Endothelial cell (in vitro differentiated cells): ENCODE data around the gene SFMBT2. TPM values are rescaled to one million over a fixed set of nuclear protein-coding genes. Genes with fewer than 3 reads are reported as not detected.
"Not testable (repeated sequence)": the region's sequence is repeated elsewhere in the genome, so short reads cannot be mapped to it uniquely, and the experiment has no call there.

Source experiments
- DNase-seq: peaks from one replicate; pipeline ENCODE4 v3.0.0; 2021; ENCODE audit warnings: low spot score
- H3K27ac Mint-ChIP-seq: one replicate; pipeline ENCODE4 v1.8.0; 2021; ENCODE audit warnings: mixed read lengths, inconsistent platforms; ENCODE audit not compliant: unreplicated experiment
- H3K27me3 Mint-ChIP-seq: one replicate; pipeline ENCODE4 v1.8.0; 2021; ENCODE audit warnings: mild to moderate bottlenecking, moderate library complexity, mixed read lengths, inconsistent platforms; ENCODE audit not compliant: unreplicated experiment
- H3K36me3 Mint-ChIP-seq: one replicate; pipeline ENCODE4 v1.8.0; 2021; ENCODE audit warnings: mild to moderate bottlenecking, low read depth, mixed read lengths, inconsistent platforms; ENCODE audit not compliant: unreplicated experiment
- H3K4me1 Mint-ChIP-seq: one replicate; pipeline ENCODE4 v1.8.0; 2021; ENCODE audit warnings: mild to moderate bottlenecking, mixed read lengths, inconsistent platforms; ENCODE audit not compliant: unreplicated experiment
- H3K4me3 Mint-ChIP-seq: one replicate; pipeline ENCODE4 v1.8.0; 2021; ENCODE audit warnings: mild to moderate bottlenecking, mixed read lengths, inconsistent platforms; ENCODE audit not compliant: unreplicated experiment
- H3K9me3 Mint-ChIP-seq: one replicate; pipeline ENCODE4 v1.8.0; 2021; ENCODE audit warnings: mixed read lengths, inconsistent platforms; ENCODE audit not compliant: unreplicated experiment
- total RNA-seq: library from RNA; stranded (reverse); fragmentation: NEBNext Ultra II Directional; extraction: Animal tissue kit (Norgen Biotek cat#: 25700); gene quantifications from one replicate; pipeline ENCODE4 v1.2.1, GENCODE V29; 2021; ENCODE audit not compliant: unreplicated experiment
- TF ChIP-seq, protein P1 (sequence below): fragments of 200-600 bp; sonication (generic); IDR thresholded peaks from one replicate; pipeline ENCODE4 v1.5.0; 2021; ENCODE audit warnings: antibody characterized with exemption; ENCODE audit not compliant: unreplicated experiment

The SFMBT2 gene
- total RNA-seq, 1 donor from 2014 or later: 16.0 TPM

DNA sequence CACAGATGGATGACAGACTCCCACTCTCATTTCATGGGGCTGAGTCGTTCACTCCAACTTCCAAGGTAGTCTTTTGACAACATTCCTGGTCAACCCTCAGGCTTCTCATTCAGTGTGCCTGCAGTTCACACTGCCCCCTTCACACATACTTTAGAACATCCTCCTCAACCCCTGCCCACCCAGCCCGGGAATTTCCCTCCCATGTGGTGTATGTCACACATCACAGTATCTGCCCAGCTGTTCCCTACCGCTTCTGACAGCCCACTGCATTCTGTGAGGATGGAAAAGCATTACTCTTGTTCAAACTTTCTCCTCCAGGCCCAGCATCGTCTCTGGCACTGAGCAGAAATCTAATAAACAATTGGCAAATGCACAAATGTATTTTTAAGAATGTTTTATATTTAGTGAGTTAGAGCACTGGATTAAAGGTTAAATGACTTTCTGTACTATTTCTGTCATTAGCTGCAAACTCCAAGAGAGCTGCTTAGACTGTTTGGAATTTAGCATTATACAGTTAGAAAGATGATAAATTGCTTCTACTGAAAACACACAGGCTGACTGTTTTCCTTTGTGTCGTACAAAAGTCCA is 110.4 kb downstream of the SFMBT2 start:
- peaks cover 12% of the 10 kb centered on the region for H3K4me1 Mint-ChIP-seq
- H3K9me3 Mint-ChIP-seq: no peaks in the 10 kb centered on the region
- H3K4me3 Mint-ChIP-seq: no peak overlapping the region
- no peak overlapping the region for H3K27ac Mint-ChIP-seq
- peaks cover 2% of the 10 kb centered on the region for H3K27me3 Mint-ChIP-seq
- TF ChIP-seq, protein P1, sequence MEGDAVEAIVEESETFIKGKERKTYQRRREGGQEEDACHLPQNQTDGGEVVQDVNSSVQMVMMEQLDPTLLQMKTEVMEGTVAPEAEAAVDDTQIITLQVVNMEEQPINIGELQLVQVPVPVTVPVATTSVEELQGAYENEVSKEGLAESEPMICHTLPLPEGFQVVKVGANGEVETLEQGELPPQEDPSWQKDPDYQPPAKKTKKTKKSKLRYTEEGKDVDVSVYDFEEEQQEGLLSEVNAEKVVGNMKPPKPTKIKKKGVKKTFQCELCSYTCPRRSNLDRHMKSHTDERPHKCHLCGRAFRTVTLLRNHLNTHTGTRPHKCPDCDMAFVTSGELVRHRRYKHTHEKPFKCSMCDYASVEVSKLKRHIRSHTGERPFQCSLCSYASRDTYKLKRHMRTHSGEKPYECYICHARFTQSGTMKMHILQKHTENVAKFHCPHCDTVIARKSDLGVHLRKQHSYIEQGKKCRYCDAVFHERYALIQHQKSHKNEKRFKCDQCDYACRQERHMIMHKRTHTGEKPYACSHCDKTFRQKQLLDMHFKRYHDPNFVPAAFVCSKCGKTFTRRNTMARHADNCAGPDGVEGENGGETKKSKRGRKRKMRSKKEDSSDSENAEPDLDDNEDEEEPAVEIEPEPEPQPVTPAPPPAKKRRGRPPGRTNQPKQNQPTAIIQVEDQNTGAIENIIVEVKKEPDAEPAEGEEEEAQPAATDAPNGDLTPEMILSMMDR: no peak
- peaks cover 11% of the 10 kb centered on the region for H3K36me3 Mint-ChIP-seq
- no peak for DNase-seq

DNA sequence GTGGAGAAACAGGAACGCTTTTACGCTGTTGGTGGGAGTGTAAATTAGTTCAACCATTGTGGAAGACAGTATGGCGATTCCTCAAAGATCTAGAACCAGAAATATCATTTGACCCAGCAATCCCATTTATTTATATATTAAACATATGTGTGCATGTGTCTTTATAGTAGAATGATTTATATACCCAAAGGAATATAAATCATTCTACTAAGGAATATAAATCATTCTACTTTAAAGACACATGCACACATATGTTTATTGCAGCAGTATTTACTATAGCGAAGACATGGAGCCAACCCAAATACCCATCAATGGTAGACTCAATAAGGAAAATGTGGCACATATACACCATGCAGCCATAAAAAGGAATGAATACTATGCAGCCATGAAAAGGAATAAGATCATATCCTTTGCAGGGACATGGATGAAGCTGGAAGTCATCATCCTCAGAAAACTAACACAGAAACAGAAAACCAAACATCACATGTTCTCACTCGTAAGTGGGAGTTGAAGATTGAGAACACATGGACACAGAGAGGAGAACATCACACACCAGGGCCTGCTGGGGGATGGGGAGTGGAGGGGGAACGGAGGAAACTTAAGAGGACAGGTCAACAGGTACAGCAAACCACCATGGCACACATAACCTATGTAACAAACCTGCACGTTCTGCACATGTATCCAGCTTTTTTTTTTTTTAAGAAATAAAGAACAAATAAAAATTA is 111.1 kb downstream of the SFMBT2 start:
- Mint-ChIP-seq H3K36me3 (peaks cover 11% of the 10 kb centered on the region), H3K4me1 (peaks cover 17% of the 10 kb centered on the region), H3K27ac (peak overlapping the region; percentile 81)
- not testable (repeated sequence) for H3K9me3 Mint-ChIP-seq, DNase-seq, H3K27me3 Mint-ChIP-seq, H3K4me3 Mint-ChIP-seq

DNA sequence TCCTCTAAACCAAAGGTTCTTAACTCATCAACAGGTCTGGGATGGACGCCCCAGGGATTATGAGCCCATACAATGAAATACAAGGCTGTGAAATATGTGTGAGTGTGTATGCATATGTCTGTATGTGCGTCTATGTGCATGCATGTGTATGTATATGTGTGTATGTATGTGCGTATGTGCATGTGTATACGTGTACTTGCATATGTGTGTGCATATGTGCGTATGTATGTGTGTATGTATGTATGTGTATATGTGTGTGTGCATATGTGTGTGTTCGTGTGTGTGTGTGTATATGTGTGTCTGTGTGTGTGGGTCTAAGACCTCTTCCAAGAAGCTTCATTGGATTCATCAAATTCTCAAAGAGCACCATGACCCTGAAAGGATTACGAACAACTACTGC is 112.3 kb downstream of the SFMBT2 start:
- peaks cover 2% of the 10 kb centered on the region for H3K27me3 Mint-ChIP-seq
- TF ChIP-seq, protein P1: no peak
- peaks cover 17% of the 10 kb centered on the region for H3K4me1 Mint-ChIP-seq
- H3K27ac Mint-ChIP-seq: no peak overlapping the region
- H3K9me3 Mint-ChIP-seq: no peaks in the 10 kb centered on the region
- DNase-seq: no peak
- H3K36me3 Mint-ChIP-seq: peaks cover 11% of the 10 kb centered on the region
- H3K4me3 Mint-ChIP-seq: no peak overlapping the region

DNA sequence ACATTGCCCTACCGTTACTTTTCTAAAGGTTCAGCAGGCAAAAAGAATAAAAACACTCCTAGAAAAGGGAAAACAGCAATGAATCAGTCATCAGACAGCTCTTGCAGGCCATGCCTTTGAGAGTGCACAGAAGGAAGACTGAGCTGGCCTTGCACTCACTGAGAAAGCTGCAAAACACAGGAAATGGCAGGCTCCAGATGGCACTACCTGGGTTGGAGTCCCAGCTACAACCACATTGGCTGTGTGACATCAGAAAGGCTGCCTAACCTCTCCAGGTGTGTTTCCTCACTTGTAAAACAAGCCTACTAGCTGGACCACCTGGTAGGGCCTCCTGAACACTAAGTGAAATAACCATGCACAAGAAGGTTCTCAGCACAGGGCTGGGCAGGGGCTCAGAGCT is 113.7 kb downstream of the SFMBT2 start:
- Mint-ChIP-seq H3K27me3 (peaks cover 2% of the 10 kb centered on the region), H3K4me3 (no peak overlapping the region), H3K9me3 (no peaks in the 10 kb centered on the region), H3K27ac (no peak overlapping the region), H3K4me1 (peaks cover 16% of the 10 kb centered on the region), H3K36me3 (peaks cover 11% of the 10 kb centered on the region)
- DNase-seq: no peak
- TF ChIP-seq, protein P1: no peak

DNA sequence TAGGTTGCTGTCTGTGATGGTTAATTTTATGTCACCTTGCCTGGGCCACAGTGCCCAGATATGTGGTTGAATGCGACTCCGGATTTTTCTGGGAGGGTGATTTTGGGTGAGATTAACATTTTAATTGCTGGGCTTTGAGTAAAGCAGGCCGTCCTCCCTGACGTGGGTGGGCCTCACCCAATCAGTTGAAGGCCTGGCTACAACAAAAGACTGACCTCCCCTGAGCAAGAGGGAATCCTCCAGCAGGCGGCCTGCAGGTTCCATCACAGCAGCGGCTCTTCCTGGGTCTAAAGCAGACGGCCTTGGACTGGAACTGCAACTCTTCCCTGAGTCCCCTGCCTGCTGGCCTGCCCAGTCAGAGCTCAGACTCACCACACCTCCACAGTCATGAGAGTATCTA is 114.2 kb downstream of the SFMBT2 start:
- Mint-ChIP-seq H3K4me1 (peaks cover 14% of the 10 kb centered on the region), H3K36me3 (peaks cover 11% of the 10 kb centered on the region), H3K9me3 (no peaks in the 10 kb centered on the region), H3K27me3 (peaks cover 2% of the 10 kb centered on the region), H3K27ac (no peak overlapping the region), H3K4me3 (no peak overlapping the region)
- no peak for DNase-seq
- TF ChIP-seq, protein P1: no peak
